Measurements from ENCODE around the gene XPO6. TPM values are rescaled to one million over a fixed set of nuclear protein-coding genes. Genes with fewer than 3 reads are reported as not detected.

The XPO6 gene
- total RNA-seq, 1 donor, result 105 TPM

DNA sequence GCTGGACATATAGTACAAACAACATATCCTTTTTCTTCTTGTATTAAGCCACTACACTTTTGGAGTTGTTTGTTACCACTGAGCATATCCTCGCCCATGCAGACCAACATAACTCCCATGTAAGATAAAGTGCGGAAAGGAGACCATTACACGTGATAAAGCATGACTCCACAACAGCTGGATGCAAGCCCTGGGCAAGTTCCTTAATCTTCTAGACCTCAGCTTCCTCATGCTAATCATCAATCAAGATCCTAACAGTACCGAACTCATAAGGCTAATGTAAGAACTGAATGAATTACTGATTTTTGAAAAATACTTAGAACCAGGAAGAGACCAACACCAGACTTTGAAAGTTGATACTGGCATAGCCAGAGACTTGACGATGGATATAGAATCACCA is 101.3 kb downstream of the XPO6 start:
- no peak for TF ChIP-seq CTCF (IDR thresholded peaks at IDR 0.05; ENCODE audit: insufficient read depth, low read depth, low read length)
- no peak overlapping the region for H3K4me3 ChIP-seq (ENCODE audit: low read depth, low read length)
- peak; percentile 49 for DNase-seq (ENCODE audit: low read depth)

GRCh38 chr16:28110074-28110473 is 101.7 kb downstream of the XPO6 start:
- TF ChIP-seq CTCF (IDR thresholded peaks at IDR 0.05; ENCODE audit: insufficient read depth, low read depth, low read length), result no peak
- H3K4me3 ChIP-seq (ENCODE audit: low read depth, low read length), result no peak overlapping the region
- peak; percentile 77 for DNase-seq (ENCODE audit: low read depth)

- DNase-seq (ENCODE audit: low read depth), result no peak
- H3K4me3 ChIP-seq (ENCODE audit: low read depth, low read length), result no peak overlapping the region
- TF ChIP-seq CTCF (IDR thresholded peaks at IDR 0.05; ENCODE audit: insufficient read depth, low read depth, low read length), result no peak
Measured at GRCh38 chr16:28108590-28109247, 103.0 kb downstream of the XPO6 start.

DNA sequence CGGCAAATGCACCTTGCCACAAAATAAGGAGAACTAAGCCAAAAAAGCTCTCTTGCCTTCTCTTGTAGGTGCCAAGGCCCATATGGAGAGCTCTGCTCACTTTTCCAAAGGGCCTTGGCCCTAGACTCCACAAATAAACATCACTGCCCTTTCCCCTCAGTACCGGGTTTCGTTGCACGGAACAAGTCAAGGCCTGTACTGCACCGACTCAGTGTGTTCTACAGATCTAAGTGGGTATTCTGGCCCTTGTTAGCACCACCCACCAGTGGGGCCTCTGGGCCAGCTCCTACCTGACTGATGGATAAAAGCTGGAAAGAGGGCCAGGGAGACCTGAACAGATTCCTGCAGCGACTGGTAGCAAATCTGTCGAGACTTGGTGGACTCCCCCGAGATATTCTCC is 104.5 kb downstream of the XPO6 start:
- no peak for TF ChIP-seq CTCF (IDR thresholded peaks at IDR 0.05; ENCODE audit: insufficient read depth, low read depth, low read length)
- DNase-seq (ENCODE audit: low read depth), result no peak
- no peak overlapping the region for H3K4me3 ChIP-seq (ENCODE audit: low read depth, low read length)

DNA sequence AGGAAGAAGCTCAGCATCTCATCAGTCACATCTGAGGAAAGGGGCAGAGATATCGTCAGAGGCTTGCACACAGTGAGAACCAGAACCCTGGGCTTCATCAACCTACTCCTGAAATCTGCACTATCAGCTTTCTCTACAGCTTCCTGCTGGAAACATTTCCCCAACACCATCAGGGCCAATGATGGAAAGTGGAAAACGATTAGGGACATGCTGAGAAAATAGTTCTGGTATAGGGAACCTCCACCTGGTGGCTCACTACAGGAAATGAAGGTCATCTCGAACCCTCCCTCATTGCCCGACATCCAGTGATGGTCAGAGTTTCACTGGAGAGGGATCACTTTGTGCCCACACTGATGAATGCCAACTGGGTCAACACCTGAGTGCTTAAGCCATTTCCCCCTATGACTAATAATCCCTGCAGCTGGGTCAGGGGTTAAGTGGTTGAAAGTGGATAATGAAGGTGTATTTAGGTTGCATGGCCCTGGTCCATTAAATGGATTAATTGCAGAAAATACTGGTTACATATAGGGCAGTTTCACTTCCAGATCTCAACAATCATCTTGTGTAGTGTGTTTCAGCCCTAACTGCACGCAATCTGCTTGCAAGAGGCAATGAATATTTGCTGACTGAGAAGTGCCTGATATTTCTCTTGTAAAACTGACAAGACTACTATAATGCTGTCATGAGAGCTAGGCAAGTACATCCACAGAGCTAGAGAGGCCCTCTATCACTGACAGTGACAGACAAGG is 105.1 kb downstream of the XPO6 start:
- no peak for DNase-seq (ENCODE audit: low read depth)
- TF ChIP-seq CTCF (IDR thresholded peaks at IDR 0.05; ENCODE audit: insufficient read depth, low read depth, low read length), result no peak
- H3K4me3 ChIP-seq (ENCODE audit: low read depth, low read length), result no peak overlapping the region

DNA sequence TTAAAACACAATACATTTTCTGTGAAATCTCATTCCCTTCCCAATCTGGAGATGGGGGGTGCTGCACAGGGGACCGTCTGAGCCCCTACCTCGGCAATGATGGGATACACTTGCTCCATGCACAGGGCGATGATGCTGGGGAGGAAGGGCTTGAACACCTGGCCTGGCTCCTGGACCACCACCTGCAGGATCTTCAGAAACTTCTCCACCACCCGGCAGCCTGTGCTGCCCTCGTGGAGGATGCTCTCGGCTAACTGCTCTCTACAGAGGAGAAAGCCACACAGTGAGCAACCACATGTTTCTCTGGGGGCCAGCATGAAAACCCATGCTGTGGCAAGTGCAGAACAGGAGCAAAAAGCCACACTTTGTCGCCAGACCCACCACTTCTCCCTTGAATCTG is 105.8 kb downstream of the XPO6 start:
- TF ChIP-seq CTCF (IDR thresholded peaks at IDR 0.05; ENCODE audit: insufficient read depth, low read depth, low read length), result no peak
- no peak for DNase-seq (ENCODE audit: low read depth)

More for the DNA sequence above, 105.8 kb downstream of the XPO6 start:
- no peak overlapping the region for H3K4me3 ChIP-seq (ENCODE audit: low read depth, low read length)

Data from fibroblast of villous mesenchyme (primary cell).